Kidney epithelial cell (primary cell): ENCODE measurements around the gene GZMB. TPM values are rescaled to one million over a fixed set of nuclear protein-coding genes. Genes with fewer than 3 reads are reported as not detected.

Experiments used
- DNase-seq: peaks from one replicate; pipeline ENCODE4 v3.0.0-alpha.2; 2010; ENCODE audit warnings: low read depth
- H3K27me3 ChIP-seq: 2 replicates; pipeline ENCODE4 v1.6.0; 2011; ENCODE audit warnings: low read length; ENCODE audit not compliant: control insufficient read depth, insufficient read depth
- H3K36me3 ChIP-seq: 2 replicates; pipeline ENCODE4 v1.5.1; 2011; ENCODE audit warnings: low read length; ENCODE audit not compliant: control insufficient read depth, insufficient read depth
- H3K4me3 ChIP-seq: 2 replicates; pipeline ENCODE4 v1.5.1; 2011; ENCODE audit warnings: low read depth, mild to moderate bottlenecking, control low read depth, low read length
- total RNA-seq: library from RNA; depleted of rRNA; stranded (reverse); fragments of >200 nt; gene quantifications from 2 replicates; pipeline ENCODE4 v1.2.3, GENCODE V29; 2015
- TF ChIP-seq, protein P1 (sequence below): IDR thresholded peaks from 2 replicates; pipeline ENCODE4 v1.5.1; 2011; ENCODE audit warnings: mild to moderate bottlenecking, moderate library complexity, low read length, control low read depth, inconsistent platforms; ENCODE audit not compliant: insufficient read depth, poor library complexity, severe bottlenecking

The GZMB gene
- total RNA-seq, 1 donor from 2014 or later, result not detected

DNA sequence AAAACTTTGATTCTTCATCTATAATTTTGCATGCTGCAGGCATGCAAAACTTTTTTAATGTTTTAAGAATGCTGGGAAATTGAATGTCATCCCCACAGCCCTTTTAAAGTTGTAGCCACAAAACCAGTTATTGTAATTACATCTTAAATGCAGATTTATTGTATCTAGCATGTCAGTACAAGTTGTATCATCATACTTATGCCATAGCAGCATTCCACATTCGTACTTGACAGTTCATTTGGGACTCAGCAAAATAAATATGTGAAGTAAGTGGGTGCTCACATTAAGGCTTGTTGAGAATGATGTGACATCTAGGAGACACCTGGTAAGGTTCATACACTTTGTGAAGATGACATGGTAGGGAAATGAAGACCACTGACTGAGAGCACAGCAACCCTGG lies 44.0 kb upstream of the GZMB start:
- DNase-seq, result no peak
- no peaks in the 10 kb centered on the region for H3K36me3 ChIP-seq

DNA sequence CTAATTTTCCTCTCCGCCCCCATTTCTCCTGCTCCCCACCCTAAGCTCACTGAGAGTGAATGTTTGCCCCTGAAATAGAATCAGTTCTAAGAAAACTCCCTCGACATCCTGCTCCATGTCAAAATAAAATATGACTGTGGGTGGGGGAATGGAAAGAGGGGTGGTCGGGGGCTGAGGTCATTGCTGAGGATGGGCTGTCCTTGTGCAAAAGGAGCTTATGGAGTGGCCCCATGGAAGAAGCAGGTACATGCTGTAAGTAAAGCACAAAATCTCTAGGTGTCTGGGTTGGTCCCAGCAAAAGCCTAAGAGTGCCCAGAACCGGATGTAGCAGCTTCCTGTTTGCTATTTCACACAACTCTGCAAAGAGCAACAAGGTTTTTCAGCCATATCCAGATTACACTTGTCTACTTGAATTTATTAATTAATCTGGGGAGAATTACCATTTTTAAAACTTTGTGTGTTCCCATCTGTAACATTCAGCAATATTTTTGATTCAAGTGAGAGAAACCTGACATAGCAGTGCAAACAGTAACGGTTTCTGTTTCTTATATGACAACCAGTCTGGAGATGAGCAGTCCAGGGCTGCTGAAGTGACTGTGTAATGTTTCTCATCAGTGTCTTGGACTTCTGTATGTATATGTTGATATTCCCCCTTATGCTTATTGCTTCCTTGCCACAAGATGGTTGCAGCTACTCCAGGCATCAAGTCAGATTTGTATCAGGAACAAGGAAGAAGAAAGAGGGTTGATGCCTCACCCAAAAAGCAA lies 40.4 kb upstream of the GZMB start:
- H3K27me3 ChIP-seq, result no peaks in the 10 kb centered on the region
- TF ChIP-seq, protein P1, sequence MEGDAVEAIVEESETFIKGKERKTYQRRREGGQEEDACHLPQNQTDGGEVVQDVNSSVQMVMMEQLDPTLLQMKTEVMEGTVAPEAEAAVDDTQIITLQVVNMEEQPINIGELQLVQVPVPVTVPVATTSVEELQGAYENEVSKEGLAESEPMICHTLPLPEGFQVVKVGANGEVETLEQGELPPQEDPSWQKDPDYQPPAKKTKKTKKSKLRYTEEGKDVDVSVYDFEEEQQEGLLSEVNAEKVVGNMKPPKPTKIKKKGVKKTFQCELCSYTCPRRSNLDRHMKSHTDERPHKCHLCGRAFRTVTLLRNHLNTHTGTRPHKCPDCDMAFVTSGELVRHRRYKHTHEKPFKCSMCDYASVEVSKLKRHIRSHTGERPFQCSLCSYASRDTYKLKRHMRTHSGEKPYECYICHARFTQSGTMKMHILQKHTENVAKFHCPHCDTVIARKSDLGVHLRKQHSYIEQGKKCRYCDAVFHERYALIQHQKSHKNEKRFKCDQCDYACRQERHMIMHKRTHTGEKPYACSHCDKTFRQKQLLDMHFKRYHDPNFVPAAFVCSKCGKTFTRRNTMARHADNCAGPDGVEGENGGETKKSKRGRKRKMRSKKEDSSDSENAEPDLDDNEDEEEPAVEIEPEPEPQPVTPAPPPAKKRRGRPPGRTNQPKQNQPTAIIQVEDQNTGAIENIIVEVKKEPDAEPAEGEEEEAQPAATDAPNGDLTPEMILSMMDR, result no peak
- no peak overlapping the region for H3K4me3 ChIP-seq
- H3K36me3 ChIP-seq, result no peaks in the 10 kb centered on the region
- no peak for DNase-seq

More for the DNA sequence above, 44.0 kb upstream of the GZMB start:
- TF ChIP-seq, protein P1, result no peak
- Histone ChIP-seq H3K4me3 (no peak overlapping the region), H3K27me3 (no peaks in the 10 kb centered on the region)

DNA sequence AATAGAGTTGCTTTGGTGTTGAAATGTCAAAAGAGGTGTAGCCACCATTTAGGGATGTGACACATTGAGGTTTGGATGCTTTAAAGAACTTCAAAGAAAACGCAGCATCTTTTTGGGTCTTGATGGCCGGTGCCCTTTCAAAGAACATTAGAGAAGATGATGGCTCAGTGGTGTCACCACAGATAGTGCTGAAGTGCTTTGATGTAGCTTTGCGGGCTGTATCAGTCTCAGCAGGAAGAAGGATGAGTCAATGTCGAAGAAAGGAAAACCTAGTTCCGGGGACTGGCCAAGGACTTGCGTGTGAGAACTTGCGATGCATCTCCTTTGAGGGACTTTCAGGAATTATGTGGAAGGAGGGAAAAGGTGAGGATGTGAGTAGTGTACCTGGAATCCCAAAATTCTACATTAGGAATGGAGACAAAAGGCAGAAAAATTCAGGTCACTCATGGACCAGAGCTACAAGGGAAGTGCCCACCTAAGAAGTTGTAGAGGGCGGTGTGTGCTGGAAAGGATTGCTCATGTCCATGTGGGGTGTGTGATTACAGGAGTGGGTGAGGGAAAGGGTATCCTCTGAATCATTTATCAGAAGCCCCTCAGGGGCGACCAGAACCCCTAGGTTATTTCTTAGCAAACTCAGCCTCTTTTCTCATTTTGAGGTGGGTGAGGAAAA lies 39.7 kb upstream of the GZMB start:
- DNase-seq, result no peak
- H3K4me3 ChIP-seq, result no peak overlapping the region
- H3K36me3 ChIP-seq, result no peaks in the 10 kb centered on the region
- TF ChIP-seq, protein P1, result no peak
- no peaks in the 10 kb centered on the region for H3K27me3 ChIP-seq

DNA sequence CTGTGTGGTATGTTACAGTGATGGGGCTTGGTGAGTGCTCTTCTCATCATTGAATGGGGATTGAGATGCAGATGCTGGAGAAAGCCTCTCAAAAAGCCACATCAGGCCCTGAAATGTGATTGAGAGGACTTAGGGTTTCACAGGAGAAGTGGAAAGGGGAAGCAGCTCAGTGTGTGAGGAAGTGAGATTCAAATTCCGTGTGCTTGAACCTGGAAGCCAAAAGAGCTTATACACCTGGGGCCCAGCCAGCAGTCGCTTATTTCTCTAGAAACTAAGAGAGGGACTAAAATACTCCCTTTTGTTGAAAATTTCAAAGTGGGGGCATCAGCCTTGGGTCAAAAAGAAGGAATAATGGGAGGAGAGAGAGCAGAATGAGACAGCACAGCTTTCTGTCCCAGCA lies 39.1 kb upstream of the GZMB start:
- Histone ChIP-seq H3K27me3 (no peaks in the 10 kb centered on the region), H3K4me3 (no peak overlapping the region), H3K36me3 (no peaks in the 10 kb centered on the region)
- TF ChIP-seq, protein P1, result no peak
- no peak for DNase-seq

DNA sequence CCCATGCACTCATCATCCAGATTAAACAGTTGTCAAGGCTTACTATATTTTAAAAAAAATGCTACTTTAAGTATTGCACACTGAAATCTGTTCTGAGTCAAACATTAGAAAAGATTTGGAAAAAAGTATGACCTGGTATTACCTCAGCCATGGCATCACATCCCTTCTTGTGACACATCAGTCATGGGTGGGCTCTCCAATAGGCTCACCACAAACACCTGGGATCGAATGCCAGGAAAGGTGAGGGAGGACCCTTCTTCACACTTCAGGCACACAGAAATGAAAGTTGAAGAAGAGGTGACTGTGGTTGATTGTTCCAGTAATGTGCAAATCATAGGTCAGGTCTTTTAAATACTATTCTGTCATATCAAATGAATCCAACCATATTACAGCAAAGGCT lies 36.6 kb upstream of the GZMB start:
- Histone ChIP-seq H3K36me3 (no peaks in the 10 kb centered on the region), H3K4me3 (no peak overlapping the region), H3K27me3 (no peaks in the 10 kb centered on the region)
- TF ChIP-seq, protein P1, result no peak
- DNase-seq, result no peak
